GM23248 (cell line): ENCODE results near the gene KCND2. TPM values are rescaled to one million over a fixed set of nuclear protein-coding genes. Genes with fewer than 3 reads are reported as not detected.

Experiments used
- DNase-seq: peaks from one replicate; pipeline ENCODE4 v3.0.0-alpha.2; 2015
- H2AFZ ChIP-seq: fragments of 200-600 bp; sonication (generic); 2 replicates; pipeline ENCODE4 v1.6.1; 2016; ENCODE audit warnings: antibody characterized with exemption
- H3F3A ChIP-seq: fragments of 200-600 bp; sonication (generic); 2 replicates; pipeline ENCODE4 v1.6.1; 2016; ENCODE audit warnings: mild to moderate bottlenecking, antibody characterized with exemption, mixed run types; ENCODE audit not compliant: insufficient read depth
- H3K27ac ChIP-seq: fragments of 200-600 bp; sonication (generic); 2 replicates; pipeline ENCODE4 v1.5.1; 2016; ENCODE audit warnings: mild to moderate bottlenecking
- H3K27me3 ChIP-seq: fragments of 200-600 bp; sonication (generic); replicated peaks from 2 replicates; pipeline ENCODE4 v1.6.1; 2016; ENCODE audit warnings: mild to moderate bottlenecking; ENCODE audit not compliant: insufficient read depth
- H3K36me3 ChIP-seq: fragments of 200-600 bp; sonication (generic); 2 replicates; pipeline ENCODE4 v1.6.1; 2016; ENCODE audit warnings: low read depth, mild to moderate bottlenecking
- H3K4me1 ChIP-seq: fragments of 200-600 bp; sonication (generic); 2 replicates; pipeline ENCODE4 v1.6.1; 2016; ENCODE audit warnings: mild to moderate bottlenecking; ENCODE audit not compliant: insufficient read depth
- H3K4me2 ChIP-seq: fragments of 200-600 bp; sonication (generic); one replicate; pipeline ENCODE4 v1.6.1; 2016; ENCODE audit warnings: mild to moderate bottlenecking; ENCODE audit not compliant: unreplicated experiment
- H3K4me3 ChIP-seq: fragments of 200-600 bp; sonication (generic); 2 replicates; pipeline ENCODE4 v1.5.1; 2016; ENCODE audit warnings: mild to moderate bottlenecking
- H3K79me2 ChIP-seq: fragments of 200-600 bp; sonication (generic); 2 replicates; pipeline ENCODE4 v1.6.1; 2016; ENCODE audit warnings: mild to moderate bottlenecking; ENCODE audit not compliant: insufficient read depth
- H3K9ac ChIP-seq: fragments of 200-600 bp; sonication (generic); 2 replicates; pipeline ENCODE4 v1.6.1; 2016; ENCODE audit warnings: mild to moderate bottlenecking
- H3K9me2 ChIP-seq: fragments of 200-600 bp; sonication (generic); 2 replicates; pipeline ENCODE4 v1.6.1; 2016; ENCODE audit warnings: mixed run types, mild to moderate bottlenecking, moderate library complexity; ENCODE audit not compliant: insufficient read depth
- H3K9me3 ChIP-seq: fragments of 200-600 bp; sonication (generic); one replicate; pipeline ENCODE4 v1.6.1; 2017; ENCODE audit warnings: low read depth
- H4K20me1 ChIP-seq: fragments of 200-600 bp; sonication (generic); 2 replicates; pipeline ENCODE4 v1.6.0; 2016; ENCODE audit not compliant: insufficient read depth
- EZH2 ChIP-seq: fragments of 200-600 bp; sonication (generic); IDR thresholded peaks from 2 replicates; pipeline ENCODE4 v1.6.1; 2018; ENCODE audit warnings: antibody characterized with exemption, mild to moderate bottlenecking; ENCODE audit not compliant: insufficient read depth, poor library complexity, severe bottlenecking
- EZH2phosphoT487 ChIP-seq: fragments of 200-600 bp; sonication (generic); IDR thresholded peaks from 2 replicates; pipeline ENCODE4 v1.6.1; 2018; ENCODE audit warnings: antibody characterized with exemption, moderate library complexity, mild to moderate bottlenecking, low read depth; ENCODE audit not compliant: insufficient read depth
- WGBS, 2 experiments: methylation state at CpG; one replicate each; pipeline ENCODE4 v1.1.6; 2015 to 2017; ENCODE audit warnings: low lambda C conversion rate in 2 of 2, low coverage in 1 of 2; ENCODE audit errors: missing lambda C conversion rate in 2 of 2; 5-methylcytosine and 5-hydroxymethylcytosine counted together
- in situ Hi-C: fragments of 300-500 bp; cut with MboI; formaldehyde crosslinking; loops from 2 replicates; pipeline ENCODE4 v1.15.0; 2020
- polyA plus RNA-seq: library from polyadenylated mRNA; unstranded; fragments of >200 nt; fragmentation: Nextera tagmentation; extraction: Ambion mirVana; gene quantifications from 2 replicates; pipeline ENCODE4 v1.2.1, GENCODE V29; 2016
- total RNA-seq: library from RNA; depleted of rRNA; stranded (reverse); fragments of >200 nt; shearing (Covaris generic); gene quantifications from 2 replicates; pipeline ENCODE4 v1.2.3, GENCODE V29; 2014

The KCND2 gene
- total and polyA plus RNA-seq, 2 experiments from 2014 or later: 0.35 to 1.5 TPM

DNA sequence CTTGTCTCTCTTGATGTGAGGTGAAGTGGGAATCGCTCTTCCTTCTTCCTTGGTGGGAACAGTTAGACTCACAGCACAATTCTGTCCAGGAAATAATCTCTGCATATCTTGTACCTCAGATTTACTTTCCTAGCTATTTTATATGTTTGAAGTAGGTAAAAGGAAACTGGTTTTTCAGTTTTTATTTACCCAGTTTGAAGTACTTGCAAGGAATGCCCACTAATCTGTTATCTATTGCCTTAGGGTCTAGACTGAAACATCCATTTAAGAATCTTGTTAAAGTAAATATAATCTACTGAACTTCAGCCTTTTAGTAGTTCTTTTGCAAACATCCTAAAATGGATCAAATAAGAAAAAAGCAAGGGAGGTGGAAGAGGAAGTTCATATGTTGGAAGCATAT lies 229.8 kb downstream of the KCND2 start:
- no peaks in the 10 kb centered on the region for H3K9me2 ChIP-seq
- no peak overlapping the region for H3K4me3 ChIP-seq
- no peaks in the 10 kb centered on the region for H3K36me3 ChIP-seq
- no peaks in the 10 kb centered on the region for H3F3A ChIP-seq
- H3K4me1 ChIP-seq: no peaks in the 10 kb centered on the region
- no peak for DNase-seq
- no peak overlapping the region for H3K4me2 ChIP-seq
- no peak overlapping the region for H2AFZ ChIP-seq
- 63 to 71% methylated on average over 1 of the region's 1 CpG for WGBS, 2 experiments
- H3K27ac ChIP-seq: no peak overlapping the region
- no peaks in the 10 kb centered on the region for H3K79me2 ChIP-seq
- no peak overlapping the region for H3K9ac ChIP-seq
- in situ Hi-C loops: no loop called here
- H3K9me3 ChIP-seq: no peaks in the 10 kb centered on the region
- TF ChIP-seq EZH2: no peak
- TF ChIP-seq EZH2phosphoT487: no peak
- H3K27me3 ChIP-seq: no peaks in the 10 kb centered on the region
- 0 out of 2 replicates have a peak, but pooled peaks cover 3% of the 10 kb centered on the region for H4K20me1 ChIP-seq

DNA sequence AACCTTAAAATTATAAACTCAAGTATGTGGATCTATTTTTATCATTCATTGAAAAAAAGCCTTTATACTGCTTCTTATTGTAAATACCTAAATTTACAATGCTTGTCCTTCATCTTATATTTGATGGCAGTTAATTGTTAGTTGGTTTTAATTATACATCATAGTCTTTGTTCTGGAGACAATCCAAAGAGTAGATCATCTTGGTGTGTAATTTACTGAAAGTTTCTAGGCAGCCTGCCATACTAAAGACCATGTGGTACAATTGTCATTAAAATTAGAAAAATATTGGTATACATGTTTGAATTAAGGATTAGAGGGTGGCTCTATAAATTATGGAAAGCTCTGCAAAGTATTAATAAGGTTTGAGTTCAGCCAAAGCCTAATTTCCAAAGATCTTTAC lies 231.4 kb downstream of the KCND2 start:
- Histone ChIP-seq H3K4me2 (no peak overlapping the region), H3F3A (no peaks in the 10 kb centered on the region), H2AFZ (no peak overlapping the region), H4K20me1 (0 out of 2 replicates have a peak, but pooled peaks cover 3% of the 10 kb centered on the region), H3K4me1 (no peaks in the 10 kb centered on the region), H3K9me2 (no peaks in the 10 kb centered on the region), H3K79me2 (no peaks in the 10 kb centered on the region), H3K27me3 (no peaks in the 10 kb centered on the region), H3K9ac (no peak overlapping the region), H3K9me3 (peaks cover 3% of the 10 kb centered on the region), H3K4me3 (no peak overlapping the region), H3K36me3 (no peaks in the 10 kb centered on the region), H3K27ac (no peak overlapping the region)
- DNase-seq: no peak
- no peak for TF ChIP-seq EZH2phosphoT487
- no peak for TF ChIP-seq EZH2
- in situ Hi-C loops: no loop called here

DNA sequence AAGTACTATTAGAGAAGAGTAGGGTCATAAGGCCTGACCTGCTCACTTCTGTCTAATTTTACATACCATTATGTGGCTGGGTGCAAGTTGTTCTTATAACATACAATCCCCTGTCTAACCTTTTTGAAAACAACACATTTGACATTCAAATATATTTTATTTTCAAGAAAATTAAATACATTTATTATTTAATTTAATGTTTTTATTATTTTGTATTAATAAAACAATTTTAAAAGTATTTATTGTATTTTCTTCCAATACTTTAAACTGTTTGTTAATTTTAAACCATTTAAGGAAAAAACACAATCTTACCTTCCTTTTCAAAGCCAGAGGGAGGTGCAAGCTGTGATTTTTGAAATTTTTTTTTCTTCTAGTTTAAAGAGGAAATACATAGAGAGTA lies 232.8 kb downstream of the KCND2 start:
- Histone ChIP-seq H3K9ac (no peak overlapping the region), H3K4me1 (no peaks in the 10 kb centered on the region), H3K9me2 (no peaks in the 10 kb centered on the region), H3K4me2 (no peak overlapping the region), H2AFZ (no peak overlapping the region), H3K9me3 (peaks cover 3% of the 10 kb centered on the region), H3F3A (no peaks in the 10 kb centered on the region), H3K27me3 (no peaks in the 10 kb centered on the region), H3K4me3 (no peak overlapping the region), H3K79me2 (no peaks in the 10 kb centered on the region), H4K20me1 (0 out of 2 replicates have a peak, but pooled peaks cover 3% of the 10 kb centered on the region), H3K36me3 (no peaks in the 10 kb centered on the region), H3K27ac (no peak overlapping the region)
- TF ChIP-seq EZH2: no peak
- TF ChIP-seq EZH2phosphoT487: no peak
- no peak for DNase-seq
- in situ Hi-C loops: no loop called here

DNA sequence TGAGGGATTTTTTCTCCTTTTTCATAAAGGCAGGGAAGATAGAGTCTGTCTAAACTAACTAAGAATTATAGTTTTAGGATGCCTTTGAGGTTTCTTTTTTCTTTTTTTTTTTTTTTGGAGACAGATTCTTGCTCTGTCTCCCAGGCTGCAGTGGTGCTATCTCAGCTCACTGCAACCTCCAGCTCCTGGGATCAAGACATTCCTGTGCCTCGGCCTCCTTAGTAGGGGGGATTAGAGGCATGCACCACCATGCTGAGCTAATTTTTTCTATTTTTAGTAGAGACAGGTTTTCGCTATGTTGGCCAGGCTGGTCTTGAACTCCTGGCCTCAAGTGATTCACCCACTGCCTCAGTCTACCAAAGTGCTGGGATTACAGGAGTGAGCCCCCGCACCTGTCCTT lies 239.7 kb downstream of the KCND2 start:
- Histone ChIP-seq H3K79me2 (no peaks in the 10 kb centered on the region), H3K9ac (no peak overlapping the region), H3K27ac (no peak overlapping the region), H4K20me1 (no peaks in the 10 kb centered on the region), H3K9me2 (no peaks in the 10 kb centered on the region), H2AFZ (no peak overlapping the region), H3K4me3 (no peak overlapping the region), H3K27me3 (no peaks in the 10 kb centered on the region), H3K36me3 (no peaks in the 10 kb centered on the region), H3K4me1 (no peaks in the 10 kb centered on the region), H3K9me3 (peaks cover 3% of the 10 kb centered on the region), H3K4me2 (no peak overlapping the region), H3F3A (no peaks in the 10 kb centered on the region)
- 53 to 59% methylated on average over 3 of the region's 3 CpGs for WGBS, 2 experiments
- no peak for DNase-seq
- no peak for TF ChIP-seq EZH2phosphoT487
- no peak for TF ChIP-seq EZH2
- in situ Hi-C loops: no loop called here

DNA sequence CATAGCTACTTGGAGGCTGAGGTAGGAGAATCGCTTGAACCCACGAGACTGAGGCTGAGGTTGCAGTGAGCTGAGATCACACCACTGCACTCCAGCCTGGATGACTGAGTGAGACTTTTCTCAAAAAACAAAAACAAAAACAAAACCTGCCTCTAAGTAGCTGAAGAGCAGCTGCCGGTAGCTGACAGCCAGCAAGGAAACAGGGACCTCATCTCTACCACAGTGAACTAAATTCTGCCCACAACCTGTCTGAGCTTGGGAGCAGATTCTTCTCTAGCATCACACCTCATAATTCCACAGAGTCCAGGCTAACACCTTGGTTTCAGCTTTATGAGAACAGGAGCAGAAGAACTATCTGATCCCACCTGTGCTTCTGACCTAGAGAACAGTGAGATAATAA lies 246.2 kb downstream of the KCND2 start:
- no peak overlapping the region for H2AFZ ChIP-seq
- no peaks in the 10 kb centered on the region for H3K4me1 ChIP-seq
- no peaks in the 10 kb centered on the region for H4K20me1 ChIP-seq
- H3K9ac ChIP-seq: no peak overlapping the region
- no peak overlapping the region for H3K4me2 ChIP-seq
- WGBS, 2 experiments: 26 to 64% methylated on average over 3 of the region's 3 CpGs
- no peak overlapping the region for H3K4me3 ChIP-seq
- H3K9me3 ChIP-seq: no peaks in the 10 kb centered on the region
- H3K9me2 ChIP-seq: no peaks in the 10 kb centered on the region
- in situ Hi-C loops: no loop called here
- no peaks in the 10 kb centered on the region for H3K79me2 ChIP-seq
- no peak for TF ChIP-seq EZH2
- H3K27ac ChIP-seq: no peak overlapping the region
- H3F3A ChIP-seq: no peaks in the 10 kb centered on the region
- no peaks in the 10 kb centered on the region for H3K27me3 ChIP-seq
- H3K36me3 ChIP-seq: no peaks in the 10 kb centered on the region
- no peak for DNase-seq
